Stimulated activated CD4-positive, alpha-beta T cell treated with anti-CD3 and anti-CD28 coated beads, Interleukin-12 subunit alpha, Interleukin-12 subunit beta, amount 100 ng/mL, for 24 hours (primary cell): ENCODE data around the gene TNKS2.

Experiments
- DNase-seq, 2 experiments: peaks; one replicate each; pipeline ENCODE4 v3.0.0-alpha.2; 2020; ENCODE audit warnings: low read depth in 2 of 2

The TNKS2 gene

GRCh38 chr10:91908337-91909116 lies 110.3 kb downstream of the TNKS2 start:
- DNase-seq, result peak; percentile 46 to 66

GRCh38 chr10:91909117-91909677 lies 111.0 kb downstream of the TNKS2 start, which contains the start of gene FGFBP3:
TSS of gene FGFBP3 (minus strand) at chr10:91909486. CDS start at chr10:91908969, 517 bp downstream.
- peak in 1 of 2 experiments; percentile 28 for DNase-seq

- DNase-seq, result no peak
These were observed 112.2 kb downstream of the TNKS2 start for GRCh38 chr10:91910467-91910866.
